Measurements from ENCODE around the gene ABAT. TPM values are rescaled to one million over a fixed set of nuclear protein-coding genes. Genes with fewer than 3 reads are reported as not detected.
"Not testable (repeated sequence)": the region's sequence is repeated elsewhere in the genome, so short reads cannot be mapped to it uniquely, and the experiment has no call there.

ABAT gene
- total RNA-seq, 2 donors from 2014 or later, result 9.8 to 14.9 TPM

- peaks cover 0 to 16% of the 10 kb centered on the region in 2 donors for H3K4me1 ChIP-seq
Observed at GRCh38 chr16:8741636-8742035, 67.2 kb downstream of the ABAT start.

GRCh38 chr16:8742068-8742467 is 67.7 kb downstream of the ABAT start:
- no peak overlapping the region for H3K4me3 ChIP-seq
- H3K36me3 ChIP-seq, result no peaks in the 10 kb centered on the region
- DNase-seq (ENCODE audit: low spot score), result no peak
- no peaks in the 10 kb centered on the region for H3K27me3 ChIP-seq
- H3K9me3 ChIP-seq, result no peaks in the 10 kb centered on the region
- peaks cover 0 to 16% of the 10 kb centered on the region in 2 donors for H3K4me1 ChIP-seq
- TF ChIP-seq CTCF (IDR thresholded peaks at IDR 0.05), result no peak
- H3K27ac ChIP-seq, result peak overlapping the region in 1 of 2 donors; percentile 21

More at GRCh38 chr16:8741636-8742035, 67.2 kb downstream of the ABAT start:
- H3K4me3 ChIP-seq, result no peak overlapping the region
- no peaks in the 10 kb centered on the region for H3K36me3 ChIP-seq
- no peak for DNase-seq (ENCODE audit: low spot score)
- no peaks in the 10 kb centered on the region for H3K9me3 ChIP-seq
- H3K27me3 ChIP-seq, result no peaks in the 10 kb centered on the region
- no peak for TF ChIP-seq CTCF (IDR thresholded peaks at IDR 0.05)
- peak overlapping the region in 1 of 2 donors; percentile 21 for H3K27ac ChIP-seq

GRCh38 chr16:8748944-8749343 is 74.5 kb downstream of the ABAT start:
- not testable (repeated sequence) for H3K36me3 ChIP-seq; H3K27ac ChIP-seq; H3K4me3 ChIP-seq; H3K27me3 ChIP-seq; DNase-seq (ENCODE audit: low spot score); H3K9me3 ChIP-seq
- peaks cover 0 to 12% of the 10 kb centered on the region in 2 donors for H3K4me1 ChIP-seq

- Histone ChIP-seq H3K36me3 (no peaks in the 10 kb centered on the region), H3K4me1 (peaks cover 0 to 12% of the 10 kb centered on the region in 2 donors), H3K27ac (peak overlapping the region in 1 of 2 donors; percentile 3), H3K4me3 (no peak overlapping the region), H3K27me3 (no peaks in the 10 kb centered on the region), H3K9me3 (no peaks in the 10 kb centered on the region)
- no peak for DNase-seq (ENCODE audit: low spot score)
- TF ChIP-seq CTCF (IDR thresholded peaks at IDR 0.05), result no peak
Observed at GRCh38 chr16:8751481-8752311, 77.3 kb downstream of the ABAT start.

GRCh38 chr16:8752706-8753105 is 78.3 kb downstream of the ABAT start:
- no peak overlapping the region for H3K27ac ChIP-seq
- H3K9me3 ChIP-seq, result no peaks in the 10 kb centered on the region
- no peaks in the 10 kb centered on the region for H3K36me3 ChIP-seq
- no peaks in the 10 kb centered on the region for H3K27me3 ChIP-seq
- H3K4me1 ChIP-seq, result peaks cover 0 to 12% of the 10 kb centered on the region in 2 donors
- no peak for TF ChIP-seq CTCF (IDR thresholded peaks at IDR 0.05)
- no peak overlapping the region for H3K4me3 ChIP-seq
- no peak for DNase-seq (ENCODE audit: low spot score)

- no peaks in the 10 kb centered on the region for H3K27me3 ChIP-seq
- no peak overlapping the region for H3K4me3 ChIP-seq
- H3K36me3 ChIP-seq, result no peaks in the 10 kb centered on the region
- no peak overlapping the region for H3K27ac ChIP-seq
- no peak for TF ChIP-seq CTCF (IDR thresholded peaks at IDR 0.05)
- no peak for DNase-seq (ENCODE audit: low spot score)
- peaks cover 0 to 12% of the 10 kb centered on the region in 2 donors for H3K4me1 ChIP-seq
- H3K9me3 ChIP-seq, result no peaks in the 10 kb centered on the region
Observed at GRCh38 chr16:8753416-8754054, 79.1 kb downstream of the ABAT start.

All from right atrium auricular region (tissue), 2 donors.